ENCODE data around the gene GDAP1L1. TPM values are rescaled to one million over a fixed set of nuclear protein-coding genes. Genes with fewer than 3 reads are reported as not detected.
A peak's percentile ranks its signal among the peaks of the same experiment; 100 is the strongest.

Gene GDAP1L1
- total RNA-seq, 2 experiments from 2014 or later, result 0.18 TPM; not detected in 1

DNA sequence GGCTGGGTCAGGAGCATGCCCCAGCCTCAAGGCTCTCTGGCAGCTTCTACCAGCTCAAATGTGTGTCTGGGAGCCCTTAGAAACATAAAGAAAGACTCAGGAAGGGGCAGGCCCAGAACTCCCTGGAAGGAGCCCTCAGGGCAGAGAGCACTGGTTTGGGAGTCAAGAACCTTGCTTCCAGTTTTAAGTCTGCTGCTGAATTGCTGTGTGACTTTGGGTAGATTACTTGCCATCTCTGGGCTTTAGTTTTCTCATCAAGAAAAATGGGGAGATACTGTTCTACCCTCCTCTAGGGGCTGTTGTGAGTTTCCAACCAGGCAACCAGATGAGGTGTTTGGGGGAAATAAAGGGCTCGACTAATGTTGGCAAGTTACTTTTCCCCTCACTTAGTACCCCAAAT, 8.8 kb downstream of the GDAP1L1 start:
- intact Hi-C loops (cut with micrococcal nuclease), result no loop called here
- H3K4me1 Mint-ChIP-seq (ENCODE audit: low read depth), result no peaks in the 10 kb centered on the region
- no peak for ATAC-seq
- H3K9me3 Mint-ChIP-seq, result no peaks in the 10 kb centered on the region
- no peak for DNase-seq
- no peaks in the 10 kb centered on the region for H3K27me3 Mint-ChIP-seq
- ChIA-PET POLR2A (no interaction called here), CTCF (no interaction called here)
- no peaks in the 10 kb centered on the region for H3K36me3 Mint-ChIP-seq (ENCODE audit: low read depth)
- no peak for TF ChIP-seq CTCF (IDR thresholded peaks at IDR 0.05)
- H3K27ac Mint-ChIP-seq, result no peak overlapping the region
- H3K4me3 Mint-ChIP-seq, result no peak overlapping the region

GRCh38 chr20:44256961-44257360, 9.9 kb downstream of the GDAP1L1 start:
- Mint-ChIP-seq H3K36me3 (ENCODE audit: low read depth) (no peaks in the 10 kb centered on the region), H3K9me3 (no peaks in the 10 kb centered on the region), H3K27ac (no peak overlapping the region), H3K27me3 (no peaks in the 10 kb centered on the region), H3K4me3 (no peak overlapping the region), H3K4me1 (ENCODE audit: low read depth) (no peaks in the 10 kb centered on the region)
- DNase-seq, result no peak
- CTCF ChIA-PET, result no interaction called here
- intact Hi-C loops (cut with micrococcal nuclease), result no loop called here
- POLR2A ChIA-PET, result no interaction called here
- ATAC-seq, result no peak
- TF ChIP-seq CTCF (IDR thresholded peaks at IDR 0.05), result no peak

GRCh38 chr20:44258226-44258890, 11.2 kb downstream of the GDAP1L1 start:
- Mint-ChIP-seq H3K27ac (no peak overlapping the region), H3K36me3 (ENCODE audit: low read depth) (no peaks in the 10 kb centered on the region), H3K27me3 (no peaks in the 10 kb centered on the region), H3K4me3 (no peak overlapping the region), H3K4me1 (ENCODE audit: low read depth) (no peaks in the 10 kb centered on the region), H3K9me3 (no peaks in the 10 kb centered on the region)
- DNase-seq (no peak), ATAC-seq (no peak)
- CTCF ChIA-PET, result no interaction called here
- POLR2A ChIA-PET, result no interaction called here
- no peak for TF ChIP-seq CTCF (IDR thresholded peaks at IDR 0.05)
- intact Hi-C loops (cut with micrococcal nuclease), result no loop called here

- ChIA-PET POLR2A (interaction anchor here (1.0 kb wide), 1 partner anchor 18 kb away, joined by 3 read pairs; no protein-coding TSS in a partner anchor), CTCF (interaction anchor here (1.2 to 1.4 kb wide), 2 partner anchors 47 to 120 kb away, joined by 3 read pairs; no protein-coding TSS in a partner anchor)
- no peak for TF ChIP-seq CTCF (IDR thresholded peaks at IDR 0.05)
- H3K27me3 Mint-ChIP-seq, result no peaks in the 10 kb centered on the region
- ATAC-seq (no peak), DNase-seq (peak; percentile 8)
- H3K4me3 Mint-ChIP-seq, result no peak overlapping the region
- no peak overlapping the region for H3K27ac Mint-ChIP-seq
- no peaks in the 10 kb centered on the region for H3K9me3 Mint-ChIP-seq
- H3K4me1 Mint-ChIP-seq (ENCODE audit: low read depth), result no peaks in the 10 kb centered on the region
- intact Hi-C loops (cut with micrococcal nuclease), result no loop called here
- H3K36me3 Mint-ChIP-seq (ENCODE audit: low read depth), result no peaks in the 10 kb centered on the region
Observed at GRCh38 chr20:44264287-44264686, 17.2 kb downstream of the GDAP1L1 start.

DNA sequence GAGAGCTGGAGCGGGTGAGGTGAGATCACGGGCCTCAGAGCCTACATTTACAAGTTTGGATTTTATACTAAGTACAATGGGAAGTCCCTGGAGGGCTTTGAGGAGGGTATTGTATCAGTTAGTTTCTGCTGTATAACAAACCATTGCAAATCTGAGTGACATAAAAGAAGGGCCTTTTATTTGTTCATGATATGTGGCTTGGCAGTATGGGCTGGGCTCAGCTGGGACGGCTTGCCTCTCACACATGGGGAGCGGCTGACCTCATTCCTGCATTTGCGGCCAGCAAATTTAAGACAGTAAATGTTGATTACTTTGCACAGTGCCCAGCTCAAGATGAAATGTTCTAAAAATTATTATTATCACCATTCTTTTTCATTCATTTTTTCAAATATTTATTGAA, 21.7 kb downstream of the GDAP1L1 start:
- Mint-ChIP-seq H3K4me3 (no peak overlapping the region), H3K27me3 (no peaks in the 10 kb centered on the region), H3K9me3 (no peaks in the 10 kb centered on the region), H3K36me3 (ENCODE audit: low read depth) (no peaks in the 10 kb centered on the region), H3K27ac (no peak overlapping the region), H3K4me1 (ENCODE audit: low read depth) (no peaks in the 10 kb centered on the region)
- intact Hi-C loops (cut with micrococcal nuclease), result no loop called here
- ChIA-PET CTCF (no interaction called here), POLR2A (no interaction called here)
- TF ChIP-seq CTCF (IDR thresholded peaks at IDR 0.05), result no peak
- ATAC-seq, result no peak
- DNase-seq, result no peak
